ENCODE data around the gene NRCAM.

Gene NRCAM

GRCh38 chr7:108457871-108458270, 1.6 kb upstream of the NRCAM start:
- no peak for DNase-seq

GRCh38 chr7:108456845-108457540, 757 bp upstream of the NRCAM start:
- no peak for DNase-seq

- DNase-seq, result peak; percentile 81
These were observed 662 bp downstream of the NRCAM start for GRCh38 chr7:108455551-108455997.

- peak; percentile 71 for DNase-seq
These were observed 1.3 kb downstream of the NRCAM start for GRCh38 chr7:108454674-108455550.

- no peak for DNase-seq
These were observed 1.9 kb downstream of the NRCAM start for GRCh38 chr7:108454317-108454673.

- DNase-seq, result no peak
These were observed 2.9 kb downstream of the NRCAM start for GRCh38 chr7:108453320-108453719.

- DNase-seq, result peak; percentile 70
These were observed 3.5 kb downstream of the NRCAM start for GRCh38 chr7:108452707-108453106.

GRCh38 chr7:108451296-108451848, 4.9 kb downstream of the NRCAM start:
- DNase-seq, result no peak

GRCh38 chr7:108450160-108450559, 6.1 kb downstream of the NRCAM start:
- no peak for DNase-seq

GRCh38 chr7:108449521-108449920, 6.7 kb downstream of the NRCAM start:
- DNase-seq, result no peak

- DNase-seq, result no peak
These were observed 7.4 kb downstream of the NRCAM start for GRCh38 chr7:108448584-108449505.

- peak; percentile 24 for DNase-seq
These were observed 14.1 kb downstream of the NRCAM start for GRCh38 chr7:108442039-108442568.

GRCh38 chr7:108441392-108441955, 14.8 kb downstream of the NRCAM start:
- DNase-seq, result no peak

GRCh38 chr7:108440613-108441012, 15.6 kb downstream of the NRCAM start:
- no peak for DNase-seq

GRCh38 chr7:108436906-108437305, 19.3 kb downstream of the NRCAM start:
- DNase-seq, result no peak

GRCh38 chr7:108434010-108434409, 22.2 kb downstream of the NRCAM start:
- no peak for DNase-seq

GRCh38 chr7:108431099-108431498, 25.1 kb downstream of the NRCAM start:
- DNase-seq, result no peak

GRCh38 chr7:108430664-108431063, 25.6 kb downstream of the NRCAM start:
- DNase-seq, result peak; percentile 54

GRCh38 chr7:108427766-108428165, 28.5 kb downstream of the NRCAM start:
- no peak for DNase-seq

GRCh38 chr7:108425714-108426275, 30.4 kb downstream of the NRCAM start:
- DNase-seq, result no peak

GRCh38 chr7:108424013-108424412, 32.2 kb downstream of the NRCAM start:
- DNase-seq, result no peak
